ENCODE measurements around the gene CYB5RL. TPM values are rescaled to one million over a fixed set of nuclear protein-coding genes. Genes with fewer than 3 reads are reported as not detected.

CYB5RL gene
- total and polyA plus RNA-seq, 2 of the 8 experiments (the other 6 are each of a cell fraction or from before 2014, with no cell fraction given), result 13.2 to 14.1 TPM

- Histone ChIP-seq H4K91ac (replicated peaks; ENCODE audit: insufficient read length, low read length) (no peak overlapping the region), H2BK12ac (ENCODE audit: low read depth, low read length) (no peak overlapping the region), H4K5ac (ENCODE audit: insufficient read length, low read depth, low read length) (no peak overlapping the region), H3K9ac (replicated peaks in 1 of 4; ENCODE audit: extremely low read depth in 1 of 4, low read depth in 3 of 4, low read length in 3 of 4) (no peak overlapping the region), H4K20me1 (replicated peaks in 1 of 2; ENCODE audit: control insufficient read depth in 1 of 2, insufficient read depth in 2 of 2, low read length in 2 of 2) (no peaks in the 10 kb centered on the region), H3K4me1 (replicated peaks in 1 of 4; ENCODE audit: control insufficient read depth in 3 of 4, insufficient read depth in 4 of 4, low read length in 3 of 4) (peaks cover 0 to 7% (median 0%) of the 10 kb centered on the region in 4 experiments; a peak in 1 of 7 replicates), H3K4me3 (ENCODE audit: extremely low read depth in 1 of 4, insufficient read depth in 2 of 4, low read depth in 3 of 4, low read length in 4 of 4) (no peak overlapping the region), H2BK20ac (ENCODE audit: low read length) (no peak overlapping the region), H2BK5ac (ENCODE audit: low read depth, low read length) (no peak overlapping the region), H3K79me2 (ENCODE audit: control insufficient read depth in 1 of 2, insufficient read depth in 2 of 2, low read length in 2 of 2) (no peaks in the 10 kb centered on the region), H3K18ac (ENCODE audit: extremely low read depth, low read length) (no peak overlapping the region), H2BK120ac (replicated peaks; ENCODE audit: low read depth, low read length) (no peak overlapping the region), H3K56ac (replicated peaks; ENCODE audit: insufficient read length, low read depth, low read length) (no peak overlapping the region), H2BK15ac (ENCODE audit: low read length) (no peak overlapping the region), H3K4ac (replicated peaks; ENCODE audit: insufficient read length, low read depth, low read length) (no peak overlapping the region), H3K79me1 (ENCODE audit: low read depth, low read length) (no peaks in the 10 kb centered on the region), H3K23ac (ENCODE audit: insufficient read length) (no peak overlapping the region), H3K23me2 (ENCODE audit: low read depth, low read length) (no peaks in the 10 kb centered on the region), H3K27ac (ENCODE audit: low read depth, low read length) (no peak overlapping the region), H3K9me3 (ENCODE audit: insufficient read depth in 2 of 2, low read depth in 1 of 2, low read length in 1 of 2) (no peaks in the 10 kb centered on the region), H3K4me2 (ENCODE audit: insufficient read depth in 1 of 2, low read depth in 2 of 2, low read length in 2 of 2) (no peak overlapping the region), H3K27me3 (replicated peaks in 1 of 4; ENCODE audit: control insufficient read depth in 3 of 4, extremely low read depth in 1 of 4, insufficient read depth in 3 of 4, low read length in 3 of 4) (no peaks in the 10 kb centered on the region), H2AFZ (ENCODE audit: low read length) (no peak overlapping the region), H3K14ac (ENCODE audit: insufficient read length) (no peak overlapping the region), H4K8ac (ENCODE audit: extremely low read depth, insufficient read depth, low read length) (no peak overlapping the region), H3K36me3 (ENCODE audit: control insufficient read depth in 2 of 4, insufficient read depth in 4 of 4, low read length in 3 of 4) (no peaks in the 10 kb centered on the region), H2AK5ac (ENCODE audit: low read depth, low read length) (no peak overlapping the region)
- DNase-seq (ENCODE audit: low read depth in 1 of 2, low spot score in 2 of 2), result no peak
- 85% methylated on average over 9 of the region's 9 CpGs; no CpG with 5 or more reads in 1 of the 2 experiments for WGBS, 2 experiments (ENCODE audit: extremely low coverage in 1 of 2, insufficient coverage in 1 of 2, insufficient read length in 1 of 2, insufficient replicate concordance in 2 of 2, low coverage in 1 of 2, low lambda C conversion rate in 2 of 2, missing lambda C conversion rate in 1 of 2)
- CTCF ChIA-PET (ENCODE audit: partially characterized antibody), result interaction anchor here (0.6 to 3.6 kb wide), 5 partner anchors 9 to 50 kb away, joined by 3 to 20 read pairs (median 6); no protein-coding TSS in a partner anchor
- POLR2A ChIA-PET (ENCODE audit: partially characterized antibody), result interaction anchor here (1.5 kb wide), 1 partner anchor 31 kb away, joined by 3 read pairs; no protein-coding TSS in a partner anchor
- FAIRE-seq, result no peak
- no peak for TF ChIP-seq CTCF (IDR thresholded peaks at IDR 0.05; ENCODE audit: control extremely low read depth in 1 of 3, insufficient read depth in 1 of 3, low read depth in 1 of 3, low read length in 3 of 3)
- no peak for TF ChIP-seq POLR2A (IDR thresholded peaks at IDR 0.05; ENCODE audit: control extremely low read depth in 1 of 2, low read depth in 2 of 2, low read length in 2 of 2)
- TF ChIP-seq SAP30 (IDR thresholded peaks at IDR 0.05; ENCODE audit: insufficient read depth, insufficient replicate concordance, low read length), result no peak
- TF ChIP-seq TAF1 (IDR thresholded peaks at IDR 0.05; ENCODE audit: low read depth, low read length), result no peak
- no peak for TF ChIP-seq KDM4A (IDR thresholded peaks at IDR 0.05; ENCODE audit: low read depth, low read length, severe bottlenecking)
- TF ChIP-seq GTF2F1 (IDR thresholded peaks at IDR 0.05; ENCODE audit: borderline replicate concordance, low read depth, low read length), result no peak
- no peak for TF ChIP-seq SIX5 (IDR thresholded peaks at IDR 0.05; ENCODE audit: low read depth, low read length)
- no peak for TF ChIP-seq SRF (IDR thresholded peaks at IDR 0.05; ENCODE audit: low read depth, low read length)
- TF ChIP-seq SP4 (IDR thresholded peaks at IDR 0.05; ENCODE audit: low read length), result no peak
- no peak for TF ChIP-seq HDAC6 (IDR thresholded peaks at IDR 0.05; ENCODE audit: low read depth, low read length)
- no peak for TF ChIP-seq MAFK (IDR thresholded peaks at IDR 0.05; ENCODE audit: low read depth, low read length)
Measured at GRCh38 chr1:54167422-54168139, 32.2 kb downstream of the CYB5RL start.

Measured in H1 (cell line).